Epithelial cell of proximal tubule (primary cell): ENCODE results near the gene FBXO33. TPM values are rescaled to one million over a fixed set of nuclear protein-coding genes. Genes with fewer than 3 reads are reported as not detected.

Experiments used
- DNase-seq: peaks from one replicate; pipeline ENCODE4 v3.0.0-alpha.2; 2011; ENCODE audit warnings: low read depth
- H3K4me3 ChIP-seq: 2 replicates; pipeline ENCODE4 v1.5.1; 2011; ENCODE audit warnings: low read depth, mild to moderate bottlenecking, low read length
- total RNA-seq: library from RNA; depleted of rRNA; stranded (reverse); fragments of >200 nt; gene quantifications from 2 replicates; pipeline ENCODE4 v1.2.3, GENCODE V29; 2015
- TF ChIP-seq, protein P1 (sequence below): conservative IDR thresholded peaks from 2 replicates; pipeline ENCODE4 v1.5.1; 2012; ENCODE audit warnings: low read depth, mild to moderate bottlenecking, low read length

Gene FBXO33
- total RNA-seq, 1 donor from 2014 or later: 14.4 TPM

DNA sequence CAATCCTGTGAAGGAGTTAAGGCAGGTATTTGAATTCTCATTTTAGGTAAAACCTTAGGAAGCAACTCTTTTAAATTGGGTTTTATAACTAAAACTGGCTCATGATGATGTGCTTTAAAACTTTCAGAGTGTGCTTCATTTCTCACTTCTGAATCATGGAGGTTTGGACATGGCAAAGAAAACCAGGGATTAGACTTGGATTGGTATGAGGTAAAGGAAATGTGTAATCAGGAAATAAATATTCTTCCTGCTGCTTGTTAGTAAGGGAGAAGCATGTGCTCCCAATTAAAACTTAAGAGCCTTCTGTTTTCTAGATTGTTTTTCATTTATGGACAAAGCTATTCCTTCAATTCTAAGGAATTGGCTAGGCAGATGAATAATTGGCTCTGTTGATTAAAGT lies 57.4 kb downstream of the FBXO33 start:
- DNase-seq: no peak
- H3K4me3 ChIP-seq: no peak overlapping the region
- TF ChIP-seq, protein P1, sequence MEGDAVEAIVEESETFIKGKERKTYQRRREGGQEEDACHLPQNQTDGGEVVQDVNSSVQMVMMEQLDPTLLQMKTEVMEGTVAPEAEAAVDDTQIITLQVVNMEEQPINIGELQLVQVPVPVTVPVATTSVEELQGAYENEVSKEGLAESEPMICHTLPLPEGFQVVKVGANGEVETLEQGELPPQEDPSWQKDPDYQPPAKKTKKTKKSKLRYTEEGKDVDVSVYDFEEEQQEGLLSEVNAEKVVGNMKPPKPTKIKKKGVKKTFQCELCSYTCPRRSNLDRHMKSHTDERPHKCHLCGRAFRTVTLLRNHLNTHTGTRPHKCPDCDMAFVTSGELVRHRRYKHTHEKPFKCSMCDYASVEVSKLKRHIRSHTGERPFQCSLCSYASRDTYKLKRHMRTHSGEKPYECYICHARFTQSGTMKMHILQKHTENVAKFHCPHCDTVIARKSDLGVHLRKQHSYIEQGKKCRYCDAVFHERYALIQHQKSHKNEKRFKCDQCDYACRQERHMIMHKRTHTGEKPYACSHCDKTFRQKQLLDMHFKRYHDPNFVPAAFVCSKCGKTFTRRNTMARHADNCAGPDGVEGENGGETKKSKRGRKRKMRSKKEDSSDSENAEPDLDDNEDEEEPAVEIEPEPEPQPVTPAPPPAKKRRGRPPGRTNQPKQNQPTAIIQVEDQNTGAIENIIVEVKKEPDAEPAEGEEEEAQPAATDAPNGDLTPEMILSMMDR: no peak

DNA sequence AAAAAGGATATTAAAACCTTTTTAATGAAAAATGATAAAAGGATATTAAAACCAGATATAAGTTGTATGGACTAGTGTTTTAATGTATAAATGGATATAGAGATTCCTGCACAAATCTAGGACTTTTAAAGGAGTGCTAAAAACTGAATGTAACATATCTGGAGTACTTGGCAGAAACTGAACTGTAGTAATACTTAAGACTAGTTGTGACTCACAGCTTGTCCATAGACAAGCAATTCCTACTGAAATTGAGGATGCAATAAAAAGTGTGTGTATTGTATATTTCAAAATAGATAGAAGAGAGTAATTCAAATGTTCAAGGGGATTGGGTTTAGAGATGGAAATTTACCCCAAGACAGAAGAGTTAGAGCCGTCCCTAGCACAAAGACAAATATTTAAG lies 59.6 kb downstream of the FBXO33 start:
- DNase-seq: no peak
- TF ChIP-seq, protein P1: no peak
- H3K4me3 ChIP-seq: no peak overlapping the region

DNA sequence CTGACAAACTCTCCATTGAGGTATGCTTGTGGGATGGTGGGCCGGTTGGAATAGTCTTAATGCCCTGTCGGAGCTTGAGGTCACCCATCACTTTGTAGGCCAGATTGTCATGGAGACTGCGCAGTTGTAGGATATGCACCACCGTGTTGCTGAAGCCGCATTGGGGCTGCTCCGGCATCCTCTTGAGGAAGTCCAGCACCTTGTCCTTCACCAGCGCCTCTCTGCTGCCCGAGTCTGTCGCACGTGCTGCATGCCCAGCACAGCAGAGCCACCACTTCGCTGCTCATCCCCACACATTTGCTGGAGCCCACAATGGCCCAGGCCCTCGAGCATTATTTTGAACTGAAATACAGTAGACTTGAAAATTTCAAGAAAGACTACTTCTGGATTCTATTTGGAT lies 61.8 kb downstream of the FBXO33 start:
- TF ChIP-seq, protein P1: no peak
- no peak for DNase-seq
- no peak overlapping the region for H3K4me3 ChIP-seq

DNA sequence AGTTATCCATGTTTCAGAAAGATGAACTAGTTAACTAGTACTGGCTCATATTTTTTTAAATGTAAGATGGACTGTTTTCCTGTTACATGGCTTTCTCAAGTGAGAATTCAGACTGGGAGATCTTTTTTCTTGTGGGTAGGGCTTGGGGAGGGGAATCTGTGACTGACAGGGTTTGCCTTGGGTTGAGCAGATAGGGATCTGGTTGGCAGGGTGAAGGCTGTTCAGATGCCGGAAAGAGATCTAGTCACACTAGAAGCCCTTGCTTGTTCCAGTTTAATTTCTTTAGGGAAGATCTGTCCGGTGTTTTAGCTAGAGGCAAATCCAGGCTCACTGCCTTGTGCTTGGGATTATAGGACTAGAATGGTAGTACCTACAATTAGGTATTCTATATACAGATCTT lies 63.2 kb downstream of the FBXO33 start:
- H3K4me3 ChIP-seq: no peak overlapping the region
- TF ChIP-seq, protein P1: no peak
- DNase-seq: no peak

DNA sequence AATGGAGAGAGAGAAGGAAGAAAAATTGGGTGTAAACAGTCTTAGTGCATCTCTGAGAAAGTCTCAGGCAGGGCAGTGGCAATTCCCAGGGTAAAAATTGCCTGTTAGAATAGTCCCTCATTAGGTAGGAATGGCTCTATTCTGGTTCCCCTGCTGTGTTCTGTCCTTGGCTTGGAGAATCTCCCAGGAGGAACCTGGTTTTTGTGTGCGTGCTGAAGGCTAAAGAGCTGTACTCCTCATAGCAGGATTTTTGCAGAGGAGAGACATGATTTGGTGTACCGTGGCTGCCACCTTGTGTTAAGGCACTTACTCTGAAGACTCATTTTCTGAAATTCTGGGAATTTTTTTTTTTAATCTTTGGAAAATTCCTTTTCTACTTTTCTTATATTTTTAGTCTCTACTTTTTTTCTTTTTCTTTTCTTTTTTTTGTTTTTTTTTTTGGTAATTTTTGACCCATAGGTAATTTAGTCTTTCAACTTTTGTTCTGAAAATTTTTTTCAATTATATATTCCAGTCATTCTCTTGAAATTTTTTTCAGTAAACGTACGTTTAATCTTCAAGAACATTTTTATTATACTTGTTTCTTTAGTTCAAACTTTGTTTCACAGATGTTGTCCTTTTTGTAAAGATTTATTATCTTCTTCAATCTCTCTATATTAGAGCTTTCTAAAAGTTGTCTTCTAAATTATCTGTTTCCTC lies 63.8 kb downstream of the FBXO33 start:
- H3K4me3 ChIP-seq: no peak overlapping the region
- no peak for DNase-seq
- TF ChIP-seq, protein P1: peak; percentile 66

DNA sequence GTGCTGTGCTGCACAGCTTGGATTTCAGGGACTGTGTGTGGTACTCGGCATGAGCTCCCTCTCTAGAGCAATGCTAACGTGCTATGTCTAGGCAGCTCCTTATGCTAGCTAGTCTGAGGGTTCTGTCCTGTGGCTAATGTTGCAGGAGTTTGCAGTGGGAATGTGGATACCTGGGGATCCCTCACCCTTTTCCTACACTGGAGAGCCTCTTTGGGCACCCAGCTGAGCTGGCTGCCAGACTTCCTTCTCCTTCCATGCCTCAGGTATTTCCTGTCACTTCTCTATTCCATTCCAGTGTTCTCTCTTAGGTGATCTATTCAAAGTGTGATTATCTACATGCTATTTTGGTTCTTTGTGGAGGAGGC lies 64.9 kb downstream of the FBXO33 start:
- no peak overlapping the region for H3K4me3 ChIP-seq
- TF ChIP-seq, protein P1: no peak
- no peak for DNase-seq
